Activated CD8-positive, alpha-beta memory T cell treated with anti-CD3 and anti-CD28 coated beads, Interleukin-2, amount 50 U/mL, for 4 hours (primary cell): ENCODE measurements around the gene CSRP2.

Experiments used
- DNase-seq: peaks from one replicate; pipeline ENCODE4 v3.0.0-alpha.2; 2020

The CSRP2 gene

GRCh38 chr12:76859611-76860010 is 19.2 kb downstream of the CSRP2 start:
- DNase-seq = no peak

GRCh38 chr12:76856018-76856644 is 22.7 kb downstream of the CSRP2 start:
- no peak for DNase-seq

- DNase-seq = no peak
Measured at GRCh38 chr12:76855271-76855670, 23.5 kb downstream of the CSRP2 start.

GRCh38 chr12:76852106-76852505 is 26.7 kb downstream of the CSRP2 start:
- no peak for DNase-seq

- no peak for DNase-seq
Measured at GRCh38 chr12:76848132-76848531, 30.7 kb downstream of the CSRP2 start.

GRCh38 chr12:76847260-76847659 is 31.6 kb downstream of the CSRP2 start:
- DNase-seq = no peak

- no peak for DNase-seq
Measured at GRCh38 chr12:76836633-76837032, 42.2 kb downstream of the CSRP2 start.

- DNase-seq = no peak
Measured at GRCh38 chr12:76830436-76830835, 48.4 kb downstream of the CSRP2 start.

- no peak for DNase-seq
Measured at GRCh38 chr12:76820888-76821482, 57.8 kb downstream of the CSRP2 start.

GRCh38 chr12:76813972-76814371 is 64.8 kb downstream of the CSRP2 start:
- no peak for DNase-seq

GRCh38 chr12:76813265-76813664 is 65.6 kb downstream of the CSRP2 start:
- no peak for DNase-seq

- no peak for DNase-seq
Measured at GRCh38 chr12:76811976-76812375, 66.8 kb downstream of the CSRP2 start.

- no peak for DNase-seq
Measured at GRCh38 chr12:76810671-76811419, 68.0 kb downstream of the CSRP2 start.
